Hepatocyte (in vitro differentiated cells): ENCODE measurements around the gene PIN1.

Experiments used
- CTCF ChIP-seq: fragments of 200-600 bp; sonication (generic); IDR thresholded peaks from 2 replicates; pipeline ENCODE4 v1.5.1; 2016; ENCODE audit warnings: antibody characterized with exemption, mild to moderate bottlenecking; ENCODE audit not compliant: poor library complexity
- EZH2 ChIP-seq: fragments of 200-600 bp; sonication (generic); IDR thresholded peaks from 2 replicates; pipeline ENCODE4 v1.6.1; 2016; ENCODE audit warnings: antibody characterized with exemption, mild to moderate bottlenecking, borderline replicate concordance

- TF ChIP-seq CTCF, result no peak
- TF ChIP-seq EZH2, result no peak
Measured at GRCh38 chr19:9842834-9843625, 7.9 kb downstream of the PIN1 start.
